GM20000 (cell line): ENCODE measurements around the gene PARN.

Experiments
- DNase-seq: peaks from one replicate; pipeline ENCODE4 v3.0.0; 2012; ENCODE audit warnings: low spot score
- TF ChIP-seq, protein P1 (sequence below): IDR thresholded peaks from 2 replicates; pipeline ENCODE4 v1.5.1; 2012; ENCODE audit warnings: mild to moderate bottlenecking, control low read depth; ENCODE audit errors: extremely low read depth, missing control alignments

PARN gene

DNA sequence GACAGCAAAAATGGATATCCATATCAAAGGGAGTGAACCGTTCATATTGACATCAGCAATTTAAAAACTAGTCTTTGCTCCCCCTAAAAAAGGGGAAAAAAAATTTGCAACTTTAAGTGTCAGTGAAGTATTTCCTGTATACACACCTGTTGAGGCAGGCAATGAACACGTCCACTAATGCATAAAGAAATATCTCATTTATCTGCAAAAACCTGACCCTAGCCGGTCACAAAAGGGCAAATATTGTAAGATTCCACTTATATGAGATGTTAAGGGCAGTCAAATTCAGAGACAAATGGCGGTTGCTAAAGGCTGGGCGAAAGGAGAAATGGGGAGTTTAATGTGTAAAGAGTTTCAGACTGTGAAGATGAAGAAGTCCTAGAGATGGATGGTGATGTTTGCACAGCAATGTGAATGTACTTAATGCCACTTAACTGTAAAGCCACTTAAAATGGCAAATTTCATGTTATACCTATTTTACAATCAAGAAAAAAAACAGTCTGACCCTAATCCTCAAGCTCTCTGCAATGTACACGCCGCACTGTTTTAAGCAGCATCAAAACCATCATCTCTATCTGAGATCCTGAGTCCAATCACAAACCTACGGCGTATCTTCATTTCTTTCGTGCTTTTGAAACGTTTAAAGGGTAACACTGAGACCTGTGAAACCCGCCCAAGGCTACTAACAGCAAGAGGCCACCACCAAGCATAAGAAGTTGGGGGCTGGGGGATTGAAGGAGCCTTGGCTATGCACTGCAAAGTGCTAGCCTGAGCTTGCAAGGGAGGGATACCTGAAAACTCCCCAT, 1.1 kb downstream of the PARN start:
- no peak for DNase-seq
- TF ChIP-seq, protein P1, sequence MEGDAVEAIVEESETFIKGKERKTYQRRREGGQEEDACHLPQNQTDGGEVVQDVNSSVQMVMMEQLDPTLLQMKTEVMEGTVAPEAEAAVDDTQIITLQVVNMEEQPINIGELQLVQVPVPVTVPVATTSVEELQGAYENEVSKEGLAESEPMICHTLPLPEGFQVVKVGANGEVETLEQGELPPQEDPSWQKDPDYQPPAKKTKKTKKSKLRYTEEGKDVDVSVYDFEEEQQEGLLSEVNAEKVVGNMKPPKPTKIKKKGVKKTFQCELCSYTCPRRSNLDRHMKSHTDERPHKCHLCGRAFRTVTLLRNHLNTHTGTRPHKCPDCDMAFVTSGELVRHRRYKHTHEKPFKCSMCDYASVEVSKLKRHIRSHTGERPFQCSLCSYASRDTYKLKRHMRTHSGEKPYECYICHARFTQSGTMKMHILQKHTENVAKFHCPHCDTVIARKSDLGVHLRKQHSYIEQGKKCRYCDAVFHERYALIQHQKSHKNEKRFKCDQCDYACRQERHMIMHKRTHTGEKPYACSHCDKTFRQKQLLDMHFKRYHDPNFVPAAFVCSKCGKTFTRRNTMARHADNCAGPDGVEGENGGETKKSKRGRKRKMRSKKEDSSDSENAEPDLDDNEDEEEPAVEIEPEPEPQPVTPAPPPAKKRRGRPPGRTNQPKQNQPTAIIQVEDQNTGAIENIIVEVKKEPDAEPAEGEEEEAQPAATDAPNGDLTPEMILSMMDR: no peak

DNA sequence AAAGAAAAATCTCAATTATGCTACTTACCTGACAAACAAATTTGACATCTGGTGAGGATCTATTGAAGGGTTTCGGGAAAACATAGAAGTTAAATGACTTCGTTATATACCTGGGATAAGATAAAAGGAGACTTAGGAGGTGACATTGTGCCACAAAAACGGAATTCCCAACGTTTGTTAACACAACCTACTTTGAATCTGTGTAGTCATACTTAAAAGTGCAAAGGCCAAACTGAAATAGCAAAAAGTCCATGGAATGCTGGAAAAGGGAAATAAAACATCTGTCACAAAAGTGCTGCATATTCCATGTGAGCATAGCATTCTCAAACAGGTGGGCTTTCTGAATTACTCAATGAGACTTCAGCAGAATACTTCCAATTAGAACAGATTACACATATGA, 3.0 kb downstream of the PARN start:
- TF ChIP-seq, protein P1: no peak
- no peak for DNase-seq

DNA sequence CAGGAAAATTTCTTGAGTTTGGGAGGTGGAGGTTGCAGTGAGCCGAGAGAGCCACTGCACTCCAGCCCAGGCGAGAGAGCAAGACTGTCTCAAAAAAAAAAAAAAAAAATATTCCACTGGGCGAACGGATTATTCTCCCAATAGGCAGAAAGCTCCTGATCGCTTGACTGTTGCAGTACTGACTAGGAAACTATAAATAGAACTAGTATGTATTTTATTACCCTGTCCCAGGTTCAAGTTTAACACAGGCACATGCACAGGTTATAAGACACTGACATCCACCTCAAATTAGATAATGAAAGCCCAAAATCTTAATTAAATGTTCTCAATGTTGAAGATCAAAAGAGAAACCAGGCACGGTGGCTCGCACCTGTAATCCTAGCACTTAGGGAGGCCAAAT, 11.5 kb downstream of the PARN start:
- TF ChIP-seq, protein P1: no peak
- DNase-seq: no peak

DNA sequence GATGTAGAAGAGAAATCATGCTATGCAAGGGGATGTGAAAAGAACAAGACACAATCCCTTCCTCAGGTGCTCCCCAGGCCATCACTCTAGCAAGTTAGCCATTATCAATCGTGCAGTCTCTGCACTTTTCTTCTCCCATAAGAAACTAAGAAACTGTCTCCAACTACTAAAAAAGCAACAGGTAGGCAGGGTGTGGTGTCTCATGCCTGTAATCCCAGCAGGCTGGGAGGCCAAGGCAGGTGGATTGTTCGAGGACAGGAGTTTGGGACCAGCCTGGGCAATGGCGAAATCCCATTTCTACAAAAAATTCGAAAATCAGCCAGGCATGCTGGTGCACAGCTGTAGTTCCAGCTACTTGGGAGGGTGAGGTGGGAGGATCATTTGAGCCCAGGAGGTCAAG, 13.8 kb downstream of the PARN start:
- no peak for DNase-seq
- TF ChIP-seq, protein P1: no peak

DNA sequence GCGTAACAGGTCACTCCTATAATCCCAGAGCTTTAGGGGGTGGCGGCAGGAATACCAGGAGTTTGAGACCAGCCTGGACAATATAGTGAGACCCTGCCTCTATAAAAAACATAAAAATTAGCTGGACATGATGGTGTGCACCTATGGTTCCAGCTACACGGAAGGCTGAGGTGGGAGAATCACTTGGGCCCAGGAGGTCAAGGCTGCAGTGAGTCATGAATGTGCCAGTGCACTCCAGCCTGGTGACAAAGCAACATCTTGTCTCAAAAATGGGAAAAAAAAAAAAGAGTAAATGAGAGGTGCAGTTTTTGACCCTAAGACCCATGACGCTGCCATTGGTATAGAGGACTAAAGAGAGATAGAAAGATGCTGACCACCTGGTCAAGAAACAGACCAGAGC, 16.1 kb downstream of the PARN start:
- TF ChIP-seq, protein P1: no peak
- DNase-seq: no peak

DNA sequence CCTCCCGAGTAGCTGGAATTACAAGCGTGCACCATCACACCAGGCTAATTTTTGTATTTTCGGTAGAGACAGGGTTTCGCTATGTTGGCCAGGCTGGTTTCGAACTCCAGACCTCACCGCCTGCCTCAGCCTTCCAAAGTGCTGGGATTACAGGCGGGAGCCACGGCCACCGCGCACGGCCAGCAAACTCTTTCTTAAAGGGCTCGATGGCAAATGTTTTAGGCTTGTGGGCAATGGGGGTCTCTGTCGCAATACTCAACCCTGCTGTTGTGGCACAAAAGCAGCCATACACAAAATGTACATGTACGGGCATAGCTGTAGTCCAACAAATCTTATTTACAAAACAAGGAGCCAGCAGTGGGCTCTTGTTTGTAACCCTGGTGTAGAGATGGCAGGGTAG, 18.4 kb downstream of the PARN start:
- DNase-seq: no peak
- TF ChIP-seq, protein P1: no peak

DNA sequence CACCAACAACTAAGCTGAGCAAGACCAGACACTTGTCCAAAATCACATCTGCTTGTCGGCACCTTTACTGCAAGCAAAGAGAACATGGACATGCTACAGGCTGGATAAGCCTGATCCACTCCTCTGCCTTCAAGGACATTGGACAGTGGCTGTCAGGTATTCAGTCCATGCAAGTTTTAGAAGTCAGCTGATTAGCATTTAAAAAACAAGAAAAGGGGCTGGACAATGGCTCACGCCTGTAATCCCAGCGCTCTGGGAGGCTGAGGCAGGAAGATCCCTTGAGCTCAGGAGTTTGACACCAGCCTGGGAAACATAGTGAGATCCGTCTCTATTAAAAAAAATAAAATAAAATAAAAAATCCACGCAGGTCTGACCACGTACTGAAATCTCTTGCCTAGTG, 20.3 kb downstream of the PARN start:
- TF ChIP-seq, protein P1: no peak
- DNase-seq: no peak
